Endothelial cell of umbilical vein (primary cell): Measurements from ENCODE around the gene LSM14A. TPM values are rescaled to one million over a fixed set of nuclear protein-coding genes. Genes with fewer than 3 reads are reported as not detected.

Experiments used
- BruUV-seq: library from RNA; stranded (reverse); fragments of 400-500 nt; replicated peaks from 2 replicates; lab custom pipeline; 2021; lab: Mats Ljungman, UMichigan
- CTCF ChIA-PET: fragments of 300-600, 350-600 bp; sonication (Branson Sonifier 250); formaldehyde crosslinking; loops from one replicate; lab custom pipeline; 2021; ENCODE audit warnings: antibody characterized with exemption, inconsistent platforms; lab: Charles Lee
- POLR2A ChIA-PET: fragments of 300-600, 350-600 bp; sonication (Branson Sonifier 250); formaldehyde crosslinking; loops from one replicate; lab custom pipeline; 2021; ENCODE audit warnings: antibody characterized with exemption, inconsistent platforms; lab: Charles Lee
- DNase-seq: peaks from one replicate; pipeline ENCODE4 v3.0.0-alpha.2; 2011; ENCODE audit warnings: low read depth, low spot score
- FAIRE-seq: peaks from 2 replicates; lab custom pipeline; 2011; peaks lifted over from hg19 to GRCh38; lab: Jason Lieb, UNC
- H2AFZ ChIP-seq: 2 replicates; pipeline ENCODE4 v1.6.0; 2012; ENCODE audit warnings: low read depth, low read length, control low read depth, inconsistent platforms
- H3K27ac ChIP-seq: 2 replicates; pipeline ENCODE4 v1.5.1; 2011; ENCODE audit warnings: low read depth, mild to moderate bottlenecking, control low read depth, low read length, moderate library complexity; ENCODE audit not compliant: insufficient read depth
- H3K27me3 ChIP-seq, 2 experiments: 2 replicates each; pipeline versions ENCODE4 v1.6.0 to v1.6.1; 2011; ENCODE audit warnings: low read length in 2 of 2, mixed read lengths in 1 of 2; ENCODE audit not compliant: control insufficient read depth in 2 of 2, insufficient read depth in 2 of 2
- H3K36me3 ChIP-seq, 2 experiments: 2 replicates in 1 of 2; 3 replicates in 1 of 2; pipeline ENCODE4 v1.5.1; 2011; ENCODE audit warnings: low read length in 2 of 2, mild to moderate bottlenecking in 1 of 2, moderate library complexity in 1 of 2; ENCODE audit not compliant: control insufficient read depth in 2 of 2, insufficient read depth in 2 of 2; ENCODE audit errors: extremely low read depth in 1 of 2
- H3K4me1 ChIP-seq: 3 replicates; pipeline ENCODE4 v1.5.1; 2011; ENCODE audit warnings: mild to moderate bottlenecking, low read length; ENCODE audit not compliant: control insufficient read depth, insufficient read depth; ENCODE audit errors: extremely low read depth
- H3K4me2 ChIP-seq: 2 replicates; pipeline ENCODE4 v1.6.1; 2011; ENCODE audit warnings: low read length, control low read depth, mixed read lengths; ENCODE audit not compliant: insufficient read depth
- H3K4me3 ChIP-seq, 3 experiments: fragments of 200-600 bp in 1 of 3; sonication (generic), shearing (Covaris generic) in 1 of 3; replicated peaks in 1 of 3; 2 replicates each; pipeline ENCODE4 v1.5.1; 2011 to 2016; ENCODE audit warnings: control low read depth in 3 of 3, low read length in 3 of 3, mild to moderate bottlenecking in 2 of 3, inconsistent platforms in 1 of 3, low read depth in 1 of 3, moderate library complexity in 1 of 3; ENCODE audit not compliant: insufficient read depth in 1 of 3
- H3K79me2 ChIP-seq: 2 replicates; pipeline ENCODE4 v1.6.0; 2012; ENCODE audit warnings: low read length, inconsistent platforms; ENCODE audit not compliant: control insufficient read depth, insufficient read depth
- H3K9ac ChIP-seq: replicated peaks from 2 replicates; pipeline ENCODE3; 2011; ENCODE audit warnings: low read length, control low read depth; ENCODE audit not compliant: insufficient read depth; ENCODE audit errors: extremely low read depth
- H3K9me1 ChIP-seq: replicated peaks from 3 replicates; pipeline ENCODE4 v1.6.0; 2011; ENCODE audit warnings: mild to moderate bottlenecking, low read length; ENCODE audit not compliant: control insufficient read depth, insufficient read depth; ENCODE audit errors: extremely low read depth
- H3K9me3 ChIP-seq: replicated peaks from 2 replicates; pipeline ENCODE4 v1.5.1; 2012; ENCODE audit warnings: low read length, inconsistent platforms; ENCODE audit not compliant: control insufficient read depth, insufficient read depth
- H4K20me1 ChIP-seq: replicated peaks from 2 replicates; pipeline ENCODE3; 2011; ENCODE audit warnings: mild to moderate bottlenecking, low read length; ENCODE audit not compliant: control insufficient read depth, insufficient read depth; ENCODE audit errors: extremely low read depth
- EZH2 ChIP-seq: IDR thresholded peaks from 2 replicates; pipeline ENCODE4 v1.6.1; 2012; ENCODE audit warnings: borderline replicate concordance, low read depth, mild to moderate bottlenecking, moderate library complexity, low read length, inconsistent platforms; ENCODE audit not compliant: severe bottlenecking
- FOS ChIP-seq: IDR thresholded peaks from 2 replicates; pipeline ENCODE4 v1.6.1; 2011; ENCODE audit warnings: mild to moderate bottlenecking, low read length, moderate library complexity, borderline replicate concordance; ENCODE audit not compliant: insufficient read depth
- GATA2 ChIP-seq: IDR thresholded peaks from 2 replicates; pipeline ENCODE4 v1.7.0; 2011; ENCODE audit warnings: low read depth, mild to moderate bottlenecking, moderate library complexity, mixed read lengths, low read length; ENCODE audit not compliant: insufficient read length, insufficient read depth
- JUN ChIP-seq: IDR thresholded peaks from 2 replicates; pipeline ENCODE4 v1.6.1; 2011; ENCODE audit warnings: borderline replicate concordance, low read depth; ENCODE audit not compliant: insufficient read length, insufficient read depth
- MYC ChIP-seq: IDR thresholded peaks from one replicate; pipeline ENCODE4 v1.6.1; 2011; ENCODE audit warnings: mild to moderate bottlenecking, low read depth, low read length
- POLR2A ChIP-seq: IDR thresholded peaks from 2 replicates; pipeline ENCODE4 v1.6.1; 2012; ENCODE audit warnings: low read depth, mild to moderate bottlenecking, control low read depth, low read length
- POLR2AphosphoS5 ChIP-seq: IDR thresholded peaks from 2 replicates; pipeline ENCODE4 v1.6.1; 2012; ENCODE audit warnings: low read depth, mild to moderate bottlenecking, control low read depth, low read length, moderate library complexity; ENCODE audit not compliant: insufficient read depth
- dilution Hi-C: fragments of 300-500 bp; cut with MboI; formaldehyde crosslinking; loops from one replicate; pipeline ENCODE4 v1.15.0; 2019; ENCODE audit warnings: low sequenced_read_pairs; ENCODE audit not compliant: extremely low pct_ligation_motif_present
- intact Hi-C: fragments of 100-400 bp; cut with micrococcal nuclease; formaldehyde crosslinking; loops from one replicate; pipeline ENCODE4 v1.10.0; 2022
- polyA plus RNA-seq, 4 experiments: library from polyadenylated mRNA; depleted of rRNA in 3 of 4; stranded (reverse) in 3 of 4; unstranded in 1 of 4; fragments of >200 nt; gene quantifications; 2 replicates each; pipeline versions ENCODE4 v1.2.1 to v1.2.3, GENCODE V29; 2011 to 2012; ENCODE audit warnings: missing spikeins in 1 of 4
- total RNA-seq: library from RNA; stranded (reverse); gene quantifications from 2 replicates; pipeline ENCODE4 v1.2.3, GENCODE V29; 2021
- TF ChIP-seq, protein P1 (sequence below): IDR thresholded peaks from 2 replicates; pipeline ENCODE4 v1.6.1; 2011; ENCODE audit not compliant: insufficient read depth, insufficient read length
- TF ChIP-seq, protein P2 (sequence below), 2 donors: IDR thresholded peaks; 1 replicate in 1 of 2; 2 replicates in 1 of 2; pipeline ENCODE4 v1.5.1; 2011; ENCODE audit warnings: low read length in 2 of 2, mild to moderate bottlenecking in 2 of 2, moderate library complexity in 2 of 2, control low read depth in 1 of 2, inconsistent platforms in 1 of 2, low read depth in 1 of 2; ENCODE audit not compliant: insufficient read depth in 1 of 2; ENCODE audit errors: extremely low read depth in 1 of 2

Gene LSM14A
- total and polyA plus RNA-seq, 2 donors (not counting 3 experiments of a cell fraction or from before 2014, with no cell fraction given): 96.7 to 122 TPM

DNA sequence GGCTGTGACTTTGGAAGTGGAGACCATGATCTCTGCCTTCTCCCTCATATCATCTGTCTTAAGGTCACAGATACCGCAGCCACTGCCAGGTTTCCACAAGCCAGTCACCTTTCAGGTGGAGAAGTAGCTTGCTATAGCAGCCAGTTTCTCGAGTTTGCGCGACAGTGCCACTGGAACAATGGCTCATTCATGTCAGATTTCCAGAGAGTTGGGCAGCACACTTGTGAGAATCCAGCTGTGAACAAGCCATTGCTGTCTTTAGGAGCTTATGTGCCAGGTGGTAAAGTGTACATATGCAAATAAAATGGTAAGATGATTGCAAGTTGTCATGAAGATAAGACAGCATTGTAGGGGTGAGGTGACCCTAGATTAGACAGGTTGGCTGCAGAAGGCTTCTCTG is 104.3 kb downstream of the LSM14A start:
- intact Hi-C loops: no loop called here
- no peak overlapping the region for H3K4me3 ChIP-seq
- BruUV-seq: no TSS peak
- no peak for TF ChIP-seq EZH2
- TF ChIP-seq, protein P1, sequence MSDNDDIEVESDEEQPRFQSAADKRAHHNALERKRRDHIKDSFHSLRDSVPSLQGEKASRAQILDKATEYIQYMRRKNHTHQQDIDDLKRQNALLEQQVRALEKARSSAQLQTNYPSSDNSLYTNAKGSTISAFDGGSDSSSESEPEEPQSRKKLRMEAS: no peak
- TF ChIP-seq, protein P2, sequence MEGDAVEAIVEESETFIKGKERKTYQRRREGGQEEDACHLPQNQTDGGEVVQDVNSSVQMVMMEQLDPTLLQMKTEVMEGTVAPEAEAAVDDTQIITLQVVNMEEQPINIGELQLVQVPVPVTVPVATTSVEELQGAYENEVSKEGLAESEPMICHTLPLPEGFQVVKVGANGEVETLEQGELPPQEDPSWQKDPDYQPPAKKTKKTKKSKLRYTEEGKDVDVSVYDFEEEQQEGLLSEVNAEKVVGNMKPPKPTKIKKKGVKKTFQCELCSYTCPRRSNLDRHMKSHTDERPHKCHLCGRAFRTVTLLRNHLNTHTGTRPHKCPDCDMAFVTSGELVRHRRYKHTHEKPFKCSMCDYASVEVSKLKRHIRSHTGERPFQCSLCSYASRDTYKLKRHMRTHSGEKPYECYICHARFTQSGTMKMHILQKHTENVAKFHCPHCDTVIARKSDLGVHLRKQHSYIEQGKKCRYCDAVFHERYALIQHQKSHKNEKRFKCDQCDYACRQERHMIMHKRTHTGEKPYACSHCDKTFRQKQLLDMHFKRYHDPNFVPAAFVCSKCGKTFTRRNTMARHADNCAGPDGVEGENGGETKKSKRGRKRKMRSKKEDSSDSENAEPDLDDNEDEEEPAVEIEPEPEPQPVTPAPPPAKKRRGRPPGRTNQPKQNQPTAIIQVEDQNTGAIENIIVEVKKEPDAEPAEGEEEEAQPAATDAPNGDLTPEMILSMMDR (IDR thresholded peaks at IDR 0.05; ENCODE audit: extremely low read depth in 1 of 2, insufficient read depth in 1 of 2, low read depth in 1 of 2, low read length in 2 of 2): no peak
- no peak for TF ChIP-seq FOS
- TF ChIP-seq MYC: no peak
- no peak for TF ChIP-seq GATA2
- TF ChIP-seq JUN: no peak
- no peak for TF ChIP-seq POLR2AphosphoS5
- no peak for TF ChIP-seq POLR2A
- ChIA-PET POLR2A (no interaction called here), CTCF (interaction anchor here (0.8 to 1.3 kb wide), 4 partner anchors 13 to 60 kb away, joined by 3 to 4 read pairs (median 3); no protein-coding TSS in a partner anchor)
- H3K79me2 ChIP-seq: peaks cover 84% of the 10 kb centered on the region
- H3K9me3 ChIP-seq: no peaks in the 10 kb centered on the region
- no peaks in the 10 kb centered on the region for H3K9me1 ChIP-seq
- dilution Hi-C loops: no loop called here
- no peak overlapping the region for H3K4me2 ChIP-seq
- no peak overlapping the region for H3K9ac ChIP-seq
- H3K27ac ChIP-seq: no peak overlapping the region
- H3K36me3 ChIP-seq: peaks cover 2% of the 10 kb centered on the region in 2 experiments
- no peak overlapping the region for H2AFZ ChIP-seq
- H4K20me1 ChIP-seq: no peaks in the 10 kb centered on the region
- no peaks in the 10 kb centered on the region for H3K27me3 ChIP-seq
- peaks cover 56% of the 10 kb centered on the region for H3K4me1 ChIP-seq
- FAIRE-seq: peak; percentile 4
- DNase-seq: peak; percentile 25
